HL-60 (cell line): ENCODE results near the gene PINK1.

ENCODE experiments used
- CTCF ChIP-seq: IDR thresholded peaks from one replicate; pipeline ENCODE4 v1.5.1; 2011; ENCODE audit warnings: low read length, control low read depth, inconsistent platforms; ENCODE audit not compliant: insufficient read depth
- POLR2AphosphoS5 ChIP-seq: IDR thresholded peaks from 2 replicates; pipeline ENCODE4 v1.6.1; 2012; ENCODE audit warnings: low read depth
- REST ChIP-seq: IDR thresholded peaks from 2 replicates; pipeline ENCODE4 v1.6.1; 2012; ENCODE audit warnings: low read depth; ENCODE audit not compliant: insufficient replicate concordance
- SPI1 ChIP-seq: IDR thresholded peaks from 2 replicates; pipeline ENCODE4 v1.6.1; 2012; ENCODE audit warnings: low read depth, mild to moderate bottlenecking, borderline replicate concordance

- TF ChIP-seq CTCF, result no peak
- TF ChIP-seq POLR2AphosphoS5, result no peak
- TF ChIP-seq REST, result no peak
- no peak for TF ChIP-seq SPI1
Observed at GRCh38 chr1:20614131-20614579, 19.1 kb upstream of the PINK1 start.
